Activated naive CD4-positive, alpha-beta T cell treated with anti-CD3 and anti-CD28 coated beads, Interleukin-2, amount 10 ng/mL, durations not matched to agents 7 days and 5 days (primary cell): Measurements from ENCODE around the gene RAB6B.

Source experiments
- CTCF ChIA-PET: fragments of 350-600 bp; sonication (Branson Sonifier 250); formaldehyde crosslinking; loops from one replicate; lab custom pipeline; 2021; ENCODE audit warnings: antibody characterized with exemption; lab: Charles Lee
- DNase-seq: peaks from one replicate; pipeline ENCODE4 v3.0.0-alpha.2; 2020
- H3K27ac Mint-ChIP-seq: one replicate; pipeline ENCODE4 v1.8.0; 2021; ENCODE audit warnings: mild to moderate bottlenecking, moderate library complexity, mixed read lengths
- H3K27me3 Mint-ChIP-seq: one replicate; pipeline ENCODE4 v1.8.0; 2021; ENCODE audit warnings: mild to moderate bottlenecking, mixed read lengths
- H3K36me3 Mint-ChIP-seq: one replicate; pipeline ENCODE4 v1.8.0; 2021; ENCODE audit warnings: mixed read lengths
- H3K4me1 Mint-ChIP-seq: one replicate; pipeline ENCODE4 v1.8.0; 2021; ENCODE audit warnings: mixed read lengths
- H3K4me3 Mint-ChIP-seq: one replicate; pipeline ENCODE4 v1.8.0; 2021; ENCODE audit warnings: mild to moderate bottlenecking, moderate library complexity, mixed read lengths
- H3K9me3 Mint-ChIP-seq: one replicate; pipeline ENCODE4 v1.8.0; 2021; ENCODE audit warnings: mixed read lengths

The RAB6B gene

DNA sequence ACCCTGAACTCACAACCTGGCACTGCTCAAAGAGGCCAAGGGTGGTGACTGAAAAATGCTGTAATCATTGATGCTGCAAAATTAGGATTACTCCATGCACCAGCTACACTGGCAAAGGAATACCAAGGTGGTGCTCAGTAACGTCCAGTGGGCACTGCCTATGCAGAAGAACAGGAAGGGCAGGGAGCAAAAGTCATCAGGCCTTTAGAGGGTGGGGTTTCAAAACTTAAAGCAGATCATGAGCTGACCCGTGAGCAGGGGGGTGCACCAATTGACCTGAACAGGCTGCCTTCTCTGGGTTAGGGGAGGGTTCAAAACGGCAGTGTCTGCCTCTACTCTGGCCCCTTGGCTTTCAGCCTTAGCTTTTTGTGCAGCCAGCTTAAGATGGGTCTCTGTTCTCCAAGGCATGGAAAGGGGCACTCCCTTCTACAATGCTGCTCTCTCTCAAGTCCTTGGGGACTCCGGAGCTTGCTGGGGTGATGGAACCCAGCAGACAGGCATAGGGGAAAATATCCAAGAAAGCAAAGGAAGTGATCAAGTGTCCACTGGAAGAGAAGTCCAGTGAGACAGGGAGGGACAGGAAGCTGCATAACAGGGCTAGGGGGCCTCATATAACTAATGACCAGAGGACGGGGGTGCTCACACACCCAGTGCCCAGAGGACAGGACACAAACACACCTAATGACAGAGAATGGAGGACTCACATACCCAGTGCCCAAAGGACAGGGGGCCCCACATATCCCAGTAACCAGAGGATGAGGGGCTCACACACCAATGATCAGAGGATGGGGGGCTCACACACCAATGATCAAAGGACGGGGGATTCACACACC lies 11.4 kb downstream of the RAB6B start:
- H3K9me3 Mint-ChIP-seq: peaks cover 2% of the 10 kb centered on the region
- no peak overlapping the region for H3K27ac Mint-ChIP-seq
- DNase-seq: no peak
- H3K4me3 Mint-ChIP-seq: no peak overlapping the region
- peaks cover 16% of the 10 kb centered on the region for H3K4me1 Mint-ChIP-seq
- no peaks in the 10 kb centered on the region for H3K36me3 Mint-ChIP-seq
- peaks cover 28% of the 10 kb centered on the region for H3K27me3 Mint-ChIP-seq
- CTCF ChIA-PET: no interaction called here

DNA sequence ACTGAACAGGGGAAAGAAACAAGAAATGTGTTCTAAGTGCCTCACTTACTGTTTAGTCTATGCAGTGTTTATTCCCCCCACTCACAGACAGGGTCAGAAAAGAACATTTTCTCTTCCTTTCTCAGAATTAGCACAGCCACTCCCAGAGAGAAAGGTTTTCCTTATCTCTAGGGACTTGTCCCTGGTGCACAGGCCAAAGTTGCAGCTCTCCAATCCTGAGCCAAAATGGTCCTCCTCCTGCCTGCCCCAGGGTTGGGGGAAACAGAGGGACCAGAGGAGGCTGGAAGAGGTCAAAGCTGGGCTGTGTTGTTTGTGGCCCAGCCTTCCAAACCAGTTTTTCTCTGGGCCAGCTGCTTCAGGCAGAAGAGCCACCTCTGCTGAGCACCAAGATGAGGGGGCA lies 12.0 kb downstream of the RAB6B start:
- CTCF ChIA-PET: no interaction called here
- Mint-ChIP-seq H3K36me3 (no peaks in the 10 kb centered on the region), H3K4me1 (peaks cover 16% of the 10 kb centered on the region), H3K4me3 (no peak overlapping the region), H3K9me3 (peaks cover 2% of the 10 kb centered on the region), H3K27ac (no peak overlapping the region), H3K27me3 (peaks cover 23% of the 10 kb centered on the region)
- DNase-seq: no peak

DNA sequence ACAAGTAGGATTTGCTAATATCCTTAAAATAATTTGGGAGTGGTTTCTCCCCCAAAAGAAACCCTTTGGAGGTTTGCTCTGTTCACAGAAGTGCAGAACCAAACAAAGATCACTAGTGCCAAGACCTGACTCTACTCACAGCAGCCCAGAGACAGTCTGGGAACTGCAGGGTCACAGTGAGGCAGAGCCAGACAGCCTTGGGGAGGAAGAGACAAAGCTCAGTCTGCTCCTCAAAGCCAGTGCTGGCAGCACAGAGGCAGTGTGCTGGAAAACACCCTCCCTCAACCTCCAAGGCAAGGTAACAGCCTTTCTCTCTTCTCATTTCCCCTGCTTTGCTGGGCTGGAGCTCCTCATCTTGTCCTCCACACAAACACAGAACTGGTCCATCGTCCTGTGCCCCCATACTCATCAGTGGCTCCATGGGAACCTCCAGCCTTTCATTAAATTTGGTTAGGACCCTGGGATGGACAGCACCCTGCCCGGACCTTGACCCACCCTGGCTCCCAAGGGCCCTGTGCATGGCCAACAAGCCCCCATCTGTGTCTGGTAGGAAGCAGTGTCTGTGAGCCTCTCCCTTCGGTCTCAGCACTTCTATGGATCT lies 12.6 kb downstream of the RAB6B start:
- H3K36me3 Mint-ChIP-seq: no peaks in the 10 kb centered on the region
- H3K4me1 Mint-ChIP-seq: peaks cover 16% of the 10 kb centered on the region
- peaks cover 21% of the 10 kb centered on the region for H3K27me3 Mint-ChIP-seq
- no peak for DNase-seq
- peaks cover 2% of the 10 kb centered on the region for H3K9me3 Mint-ChIP-seq
- H3K4me3 Mint-ChIP-seq: no peak overlapping the region
- CTCF ChIA-PET: no interaction called here
- H3K27ac Mint-ChIP-seq: no peak overlapping the region

DNA sequence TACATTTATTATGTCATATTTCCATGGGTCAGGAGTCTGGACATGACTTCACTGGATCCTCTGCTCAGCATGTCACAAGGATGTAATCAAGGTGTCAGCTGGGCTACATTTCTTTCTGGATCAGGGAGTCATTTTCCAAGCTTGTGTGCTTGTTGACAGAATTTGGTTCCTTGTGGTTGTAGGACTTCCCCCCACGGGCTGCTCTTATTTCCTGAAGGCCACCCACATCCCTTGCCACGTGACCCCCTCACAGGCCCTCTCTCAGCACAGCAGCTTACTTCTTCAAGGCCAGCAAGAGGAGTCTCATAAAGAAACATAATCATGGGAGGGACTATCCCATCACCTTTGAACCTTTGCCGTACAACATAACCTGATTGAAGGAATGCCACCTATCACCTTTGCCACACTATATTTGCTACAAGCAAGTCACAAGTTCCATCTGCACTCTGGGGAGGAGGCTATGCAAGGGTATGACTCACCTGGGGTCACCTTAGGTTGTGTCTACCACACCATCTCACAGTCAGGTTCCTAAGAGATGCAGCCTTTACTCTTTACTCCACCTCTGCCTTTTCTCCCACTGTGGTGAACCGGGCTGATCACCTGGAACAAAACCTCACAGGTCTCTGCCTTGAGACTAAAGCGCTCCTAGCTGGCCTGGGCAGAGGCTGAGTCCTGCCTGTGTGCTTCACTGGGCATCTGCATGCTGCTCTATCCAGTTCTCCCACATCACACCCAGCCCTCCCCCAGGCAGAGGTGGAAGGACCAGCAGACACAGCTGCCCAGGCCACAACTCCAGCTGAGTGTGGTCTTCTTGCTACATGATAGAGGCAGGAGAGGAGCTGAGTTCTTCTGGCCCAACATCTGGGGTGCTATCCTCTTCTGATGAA lies 13.5 kb downstream of the RAB6B start:
- CTCF ChIA-PET: no interaction called here
- Mint-ChIP-seq H3K27ac (no peak overlapping the region), H3K4me1 (peaks cover 16% of the 10 kb centered on the region)

DNA sequence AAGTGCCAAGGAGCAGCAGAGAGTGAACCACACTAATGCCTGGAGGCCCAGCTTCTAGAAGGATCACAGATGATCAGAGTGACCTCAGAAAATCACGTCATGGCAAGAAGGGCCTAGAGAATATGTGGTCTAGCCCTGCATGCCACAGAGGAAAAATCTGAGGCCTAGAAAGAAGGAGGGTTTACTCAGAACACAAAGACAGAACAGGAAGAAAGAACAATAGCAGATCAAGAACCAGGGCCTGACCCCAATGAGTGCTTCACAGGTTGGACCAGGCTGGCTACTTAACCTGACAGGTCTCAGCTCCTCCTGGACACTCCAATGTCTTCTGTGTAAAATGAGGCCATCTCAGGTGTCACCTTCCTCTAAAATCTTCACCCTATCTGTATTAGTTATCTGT lies 14.2 kb downstream of the RAB6B start:
- Mint-ChIP-seq H3K27me3 (peaks cover 21% of the 10 kb centered on the region), H3K4me3 (no peak overlapping the region), H3K27ac (no peak overlapping the region), H3K4me1 (peaks cover 16% of the 10 kb centered on the region), H3K36me3 (no peaks in the 10 kb centered on the region), H3K9me3 (peaks cover 2% of the 10 kb centered on the region)
- peak; percentile 17 for DNase-seq
- CTCF ChIA-PET: no interaction called here

More for the DNA sequence above, 13.5 kb downstream of the RAB6B start:
- no peaks in the 10 kb centered on the region for H3K36me3 Mint-ChIP-seq
- no peak overlapping the region for H3K4me3 Mint-ChIP-seq
- H3K27me3 Mint-ChIP-seq: peaks cover 18% of the 10 kb centered on the region
- H3K9me3 Mint-ChIP-seq: peaks cover 2% of the 10 kb centered on the region
- DNase-seq: no peak

DNA sequence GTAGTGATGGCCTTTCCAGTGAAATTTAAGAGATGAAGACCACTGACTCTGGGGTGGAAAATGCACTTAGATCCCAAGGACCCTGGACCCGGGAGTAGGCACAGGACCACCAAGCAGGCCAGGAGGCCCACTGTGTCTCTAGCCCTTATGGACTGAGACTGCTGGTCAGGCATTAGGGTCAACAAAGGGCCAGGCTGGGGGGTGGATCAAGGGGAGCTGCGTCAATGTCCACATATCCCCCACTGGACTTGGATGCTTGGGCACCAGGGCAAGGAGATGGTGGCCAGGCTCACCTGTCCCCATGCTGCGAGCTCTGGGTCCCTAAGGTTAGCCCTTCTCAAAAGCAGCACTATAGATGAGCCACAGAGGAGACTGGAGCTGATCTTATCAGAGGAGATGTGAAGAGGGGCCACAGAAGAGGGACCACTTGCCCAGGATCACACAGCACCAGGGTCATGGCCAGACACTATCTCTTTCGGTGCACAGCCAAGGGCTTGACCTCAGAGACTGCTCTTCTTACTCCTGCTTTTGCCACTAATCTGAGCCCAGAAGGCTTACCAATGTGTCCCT lies 14.7 kb downstream of the RAB6B start:
- Mint-ChIP-seq H3K27me3 (peaks cover 27% of the 10 kb centered on the region), H3K9me3 (peaks cover 2% of the 10 kb centered on the region), H3K27ac (no peak overlapping the region), H3K4me1 (peaks cover 16% of the 10 kb centered on the region), H3K4me3 (no peak overlapping the region), H3K36me3 (no peaks in the 10 kb centered on the region)
- CTCF ChIA-PET: no interaction called here
- no peak for DNase-seq

DNA sequence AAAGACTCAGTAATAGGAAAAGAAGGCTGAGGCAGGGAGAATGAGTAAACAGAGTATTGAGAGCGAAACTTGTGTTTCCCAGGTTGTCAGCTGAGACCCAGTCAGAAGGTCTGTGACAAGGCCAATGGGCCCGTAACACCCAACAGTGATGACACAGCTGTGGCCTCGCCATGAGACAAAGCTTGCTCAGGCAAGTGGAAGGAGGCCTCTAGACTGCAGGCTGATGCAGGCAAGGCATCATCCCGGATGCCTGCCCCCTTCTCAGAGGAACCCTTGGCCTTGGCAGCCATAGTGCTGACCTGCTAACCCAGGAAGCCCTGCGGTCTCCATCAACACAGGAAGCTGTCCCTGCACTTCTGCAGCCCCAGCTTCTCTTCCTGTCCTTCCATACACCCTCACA lies 15.4 kb downstream of the RAB6B start:
- Mint-ChIP-seq H3K27me3 (peaks cover 31% of the 10 kb centered on the region), H3K27ac (no peak overlapping the region), H3K36me3 (no peaks in the 10 kb centered on the region), H3K4me1 (peaks cover 16% of the 10 kb centered on the region), H3K4me3 (no peak overlapping the region), H3K9me3 (peaks cover 2% of the 10 kb centered on the region)
- no peak for DNase-seq
- CTCF ChIA-PET: no interaction called here

DNA sequence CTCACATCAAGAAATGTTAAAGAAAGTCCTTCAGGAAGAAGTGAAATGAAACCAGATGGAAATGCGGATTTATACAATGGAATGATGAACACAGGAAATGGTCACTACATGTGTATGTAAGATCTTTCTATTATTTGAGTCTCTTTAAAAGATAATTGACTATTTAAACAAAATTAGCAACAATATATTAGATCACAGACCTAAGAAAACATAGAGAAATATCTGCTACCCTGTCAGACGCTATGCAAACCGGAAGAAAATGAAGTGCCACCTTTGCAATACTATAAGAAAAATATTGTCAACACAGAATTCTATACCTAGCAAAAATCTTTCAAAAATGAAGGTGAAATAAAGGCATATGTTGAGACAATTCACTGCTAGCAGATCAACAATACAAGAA lies 17.2 kb downstream of the RAB6B start:
- no peak for DNase-seq
- Mint-ChIP-seq H3K4me3 (no peak overlapping the region), H3K27ac (no peak overlapping the region), H3K27me3 (peaks cover 26% of the 10 kb centered on the region), H3K36me3 (no peaks in the 10 kb centered on the region), H3K9me3 (peaks cover 2% of the 10 kb centered on the region), H3K4me1 (peaks cover 16% of the 10 kb centered on the region)
- CTCF ChIA-PET: no interaction called here

DNA sequence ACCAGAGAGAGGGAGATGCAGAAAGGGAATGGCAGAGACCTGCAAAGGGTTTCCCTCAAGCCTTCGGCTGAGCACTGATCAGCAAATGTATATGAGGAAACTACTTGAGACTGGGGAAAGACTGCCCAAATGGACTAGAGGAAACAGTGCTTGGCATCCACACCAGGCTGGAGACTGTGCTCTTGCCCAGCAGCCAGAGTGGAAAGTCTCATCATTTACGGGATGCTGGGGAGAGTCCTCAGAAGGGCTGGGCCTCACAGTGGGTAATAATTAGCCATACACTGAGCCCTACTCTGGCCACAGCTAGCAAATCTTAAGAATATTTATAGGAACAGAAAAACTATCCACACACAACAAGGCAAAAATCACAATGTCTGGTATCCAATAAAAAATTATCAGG lies 18.5 kb downstream of the RAB6B start:
- peaks cover 9% of the 10 kb centered on the region for H3K4me1 Mint-ChIP-seq
- DNase-seq: no peak
- no peak overlapping the region for H3K4me3 Mint-ChIP-seq
- CTCF ChIA-PET: no interaction called here
- peaks cover 33% of the 10 kb centered on the region for H3K27me3 Mint-ChIP-seq
- H3K9me3 Mint-ChIP-seq: peaks cover 1% of the 10 kb centered on the region
- H3K36me3 Mint-ChIP-seq: no peaks in the 10 kb centered on the region
- no peak overlapping the region for H3K27ac Mint-ChIP-seq

DNA sequence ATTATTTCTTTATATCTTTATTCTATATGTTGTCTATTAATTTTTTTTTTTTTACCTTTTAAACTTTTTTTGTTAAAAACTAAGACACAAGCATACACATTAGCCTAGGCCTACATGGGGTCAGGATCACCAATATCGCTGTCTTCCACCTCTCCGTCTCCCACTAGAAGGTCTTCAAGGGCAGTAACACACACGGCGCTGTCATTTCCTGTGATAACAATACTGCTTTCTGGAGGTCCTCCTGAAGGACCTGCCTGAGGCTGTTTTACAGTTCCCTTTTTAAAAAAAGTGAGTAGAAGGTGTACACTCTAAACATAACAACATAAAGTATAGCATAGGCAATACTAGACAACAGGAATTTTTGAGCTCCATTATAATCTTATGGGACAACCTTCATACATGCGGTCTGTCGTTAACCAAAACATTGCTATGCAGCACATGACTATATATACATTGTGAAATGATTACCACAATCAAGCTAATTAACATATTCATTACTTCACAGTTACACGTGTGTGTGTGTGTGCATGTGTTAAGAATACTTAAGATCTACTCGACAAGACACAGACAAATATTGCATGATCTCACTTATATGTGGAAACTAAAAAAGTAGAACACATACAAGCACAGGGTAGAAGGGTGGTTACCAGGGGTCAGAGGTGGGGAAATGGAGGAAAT lies 20.8 kb downstream of the RAB6B start:
- no peaks in the 10 kb centered on the region for H3K9me3 Mint-ChIP-seq
- no peaks in the 10 kb centered on the region for H3K36me3 Mint-ChIP-seq
- peaks cover 43% of the 10 kb centered on the region for H3K27me3 Mint-ChIP-seq
- no peak for DNase-seq
- H3K27ac Mint-ChIP-seq: no peak overlapping the region
- CTCF ChIA-PET: no interaction called here
- H3K4me3 Mint-ChIP-seq: no peak overlapping the region
- H3K4me1 Mint-ChIP-seq: no peaks in the 10 kb centered on the region

DNA sequence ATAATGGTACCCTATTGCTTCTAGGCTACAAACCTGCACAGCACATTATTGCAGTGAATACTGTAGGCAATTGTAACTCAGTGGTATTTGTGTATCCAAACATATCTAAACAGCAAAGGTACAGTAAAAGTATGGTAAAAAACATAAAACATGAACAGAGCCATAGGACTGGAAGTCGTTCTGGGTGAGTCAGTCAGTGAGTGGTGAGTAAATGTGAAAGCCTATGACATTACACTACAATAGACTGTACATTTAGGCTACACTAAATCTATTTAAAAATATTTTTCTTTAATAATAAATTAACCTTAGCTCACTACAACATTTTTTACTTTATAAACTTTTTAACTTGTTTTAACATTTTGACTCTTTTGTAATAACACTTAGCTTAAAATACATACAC lies 21.3 kb downstream of the RAB6B start:
- DNase-seq: no peak
- no peak overlapping the region for H3K4me3 Mint-ChIP-seq
- H3K27me3 Mint-ChIP-seq: peaks cover 43% of the 10 kb centered on the region
- H3K27ac Mint-ChIP-seq: no peak overlapping the region
- no peaks in the 10 kb centered on the region for H3K36me3 Mint-ChIP-seq
- H3K9me3 Mint-ChIP-seq: no peaks in the 10 kb centered on the region
- H3K4me1 Mint-ChIP-seq: no peaks in the 10 kb centered on the region
- CTCF ChIA-PET: no interaction called here

DNA sequence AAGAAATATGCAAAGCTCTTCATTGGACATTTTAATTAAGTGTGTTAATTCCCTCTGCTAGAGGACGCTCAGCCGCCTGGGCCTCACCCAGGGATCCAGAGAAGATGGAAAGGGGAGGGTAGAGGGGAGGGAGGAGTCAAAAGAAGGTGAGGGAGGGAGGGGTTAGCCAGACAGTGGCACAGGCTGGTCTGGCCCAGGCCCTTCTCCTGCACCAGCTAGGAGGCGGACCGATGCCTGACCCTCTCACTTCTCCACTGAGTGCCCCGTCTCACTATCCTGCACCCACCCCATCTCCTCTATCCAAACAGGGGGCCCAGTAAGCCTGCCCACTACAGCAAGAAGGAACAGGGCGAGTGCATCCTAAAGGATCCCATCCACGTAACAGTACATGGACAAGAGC lies 22.9 kb downstream of the RAB6B start:
- Mint-ChIP-seq H3K4me3 (no peak overlapping the region), H3K27ac (no peak overlapping the region), H3K27me3 (peaks cover 53% of the 10 kb centered on the region), H3K9me3 (no peaks in the 10 kb centered on the region), H3K4me1 (no peaks in the 10 kb centered on the region), H3K36me3 (no peaks in the 10 kb centered on the region)
- no peak for DNase-seq
- CTCF ChIA-PET: no interaction called here

DNA sequence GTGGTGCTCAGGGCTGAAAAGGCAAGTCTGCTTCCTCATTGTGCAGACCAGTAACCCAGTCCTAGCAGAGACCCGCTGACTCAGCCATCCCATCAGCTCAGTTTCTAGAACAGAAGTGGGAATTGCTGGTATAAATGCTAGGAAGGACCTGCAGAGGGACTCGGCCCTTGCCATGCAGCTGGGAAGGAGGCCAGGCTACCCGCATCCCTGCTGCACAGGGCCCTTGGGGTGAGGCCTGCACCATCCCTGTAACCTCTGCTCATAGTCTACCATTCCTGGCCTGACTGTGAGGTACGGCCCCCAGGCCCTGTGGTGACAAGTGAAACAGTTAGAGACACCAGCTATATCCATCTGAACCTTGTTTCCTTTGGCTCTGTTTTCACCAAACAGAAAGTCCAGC lies 23.5 kb downstream of the RAB6B start:
- no peaks in the 10 kb centered on the region for H3K36me3 Mint-ChIP-seq
- no peak for DNase-seq
- no peaks in the 10 kb centered on the region for H3K9me3 Mint-ChIP-seq
- CTCF ChIA-PET: no interaction called here
- H3K27ac Mint-ChIP-seq: no peak overlapping the region
- no peak overlapping the region for H3K4me3 Mint-ChIP-seq
- H3K27me3 Mint-ChIP-seq: peaks cover 51% of the 10 kb centered on the region
- no peaks in the 10 kb centered on the region for H3K4me1 Mint-ChIP-seq
